Vagina (tissue), 2 donors: ENCODE data around the gene FAM50B. TPM values are rescaled to one million over a fixed set of nuclear protein-coding genes. Genes with fewer than 3 reads are reported as not detected.

Experiments
- DNase-seq, 2 donors: peaks; one replicate each; pipeline ENCODE4 v3.0.0-alpha.2; 2017; ENCODE audit errors: extremely low spot score in 2 of 2
- H3K27ac ChIP-seq: fragments of 200-600 bp; sonication (generic); one replicate; pipeline ENCODE4 v1.5.1; 2019
- H3K27me3 ChIP-seq: fragments of 200-600 bp; sonication (generic); one replicate; pipeline ENCODE4 v1.5.1; 2019
- H3K36me3 ChIP-seq, 2 donors: fragments of 200-600 bp; sonication (generic); one replicate each; pipeline ENCODE4 v1.5.1; 2017 to 2019
- H3K4me1 ChIP-seq: fragments of 200-600 bp; sonication (generic); one replicate; pipeline ENCODE4 v1.5.1; 2019
- H3K4me3 ChIP-seq, 2 donors: fragments of 200-600 bp; sonication (generic); 1 replicate in 1 of 2; 2 replicates in 1 of 2; pipeline ENCODE4 v1.5.1; 2016 to 2019
- H3K9me3 ChIP-seq: fragments of 200-600 bp; sonication (generic); one replicate; pipeline ENCODE4 v1.5.1; 2019
- POLR2A ChIP-seq, 2 donors: fragments of 450-650 bp; IDR thresholded peaks; one replicate each; pipeline ENCODE4 v1.6.1; 2017; ENCODE audit warnings: antibody characterized with exemption in 2 of 2, mild to moderate bottlenecking in 2 of 2, moderate library complexity in 2 of 2
- POLR2AphosphoS5 ChIP-seq, 2 donors: sonication (generic); formaldehyde crosslinking; IDR thresholded peaks; one replicate each; pipeline ENCODE4 v1.9.0; 2017; ENCODE audit warnings: antibody characterized with exemption in 2 of 2, mild to moderate bottlenecking in 2 of 2, low read depth in 1 of 2; ENCODE audit not compliant: insufficient read depth in 1 of 2
- intact Hi-C: fragments of 100-400 bp; cut with DNase I; formaldehyde crosslinking; loops from one replicate; pipeline ENCODE4 v1.15.1; 2023
- total RNA-seq: library from RNA; depleted of rRNA; stranded (reverse); fragments of >200 nt; gene quantifications from one replicate; pipeline ENCODE4 v1.2.3, GENCODE V29; 2016
- TF ChIP-seq, protein P1 (sequence below), 3 experiments: fragments of 450-650 bp in 2 of 3; fragments of 200-600 bp in 1 of 3; sonication (generic) in 1 of 3; IDR thresholded peaks; one replicate each; pipeline ENCODE4 v1.5.1; 2017 to 2019; ENCODE audit warnings: antibody characterized with exemption in 3 of 3, mild to moderate bottlenecking in 2 of 3, moderate library complexity in 2 of 3

The FAM50B gene
- total RNA-seq, 1 donor from 2014 or later = 4.9 TPM

DNA sequence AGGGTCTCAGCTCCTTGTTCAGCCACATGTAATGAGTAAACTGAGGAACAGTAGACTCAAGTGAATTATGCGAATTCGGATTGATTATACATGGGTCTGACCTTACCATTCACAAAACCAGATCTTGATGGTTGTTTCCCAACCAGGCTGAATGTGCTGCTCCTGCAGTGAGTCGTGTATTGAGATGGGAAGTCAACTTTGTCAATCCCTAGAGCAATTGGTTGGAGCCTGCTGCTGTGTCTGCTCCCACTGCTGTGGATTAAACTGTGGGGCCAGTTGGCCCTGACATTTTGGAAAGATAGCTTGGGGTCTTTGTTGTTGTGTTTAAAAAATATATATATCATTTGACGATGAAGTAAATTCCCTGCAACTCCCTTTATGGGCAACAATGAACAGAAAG is 23.9 kb downstream of the FAM50B start:
- H3K27ac ChIP-seq = no peak overlapping the region
- no peaks in the 10 kb centered on the region for H3K9me3 ChIP-seq
- H3K27me3 ChIP-seq = no peaks in the 10 kb centered on the region
- H3K4me1 ChIP-seq = peaks cover 7% of the 10 kb centered on the region
- H3K36me3 ChIP-seq = no peaks in the 10 kb centered on the region
- intact Hi-C loops = no loop called here
- peak in 1 of 2 donors; percentile 28 for DNase-seq
- no peak overlapping the region for H3K4me3 ChIP-seq
- TF ChIP-seq POLR2A (IDR thresholded peaks at IDR 0.05) (no peak), POLR2AphosphoS5 (IDR thresholded peaks at IDR 0.05; ENCODE audit: insufficient read depth in 1 of 2, low read depth in 1 of 2) (no peak)
- TF ChIP-seq, protein P1, sequence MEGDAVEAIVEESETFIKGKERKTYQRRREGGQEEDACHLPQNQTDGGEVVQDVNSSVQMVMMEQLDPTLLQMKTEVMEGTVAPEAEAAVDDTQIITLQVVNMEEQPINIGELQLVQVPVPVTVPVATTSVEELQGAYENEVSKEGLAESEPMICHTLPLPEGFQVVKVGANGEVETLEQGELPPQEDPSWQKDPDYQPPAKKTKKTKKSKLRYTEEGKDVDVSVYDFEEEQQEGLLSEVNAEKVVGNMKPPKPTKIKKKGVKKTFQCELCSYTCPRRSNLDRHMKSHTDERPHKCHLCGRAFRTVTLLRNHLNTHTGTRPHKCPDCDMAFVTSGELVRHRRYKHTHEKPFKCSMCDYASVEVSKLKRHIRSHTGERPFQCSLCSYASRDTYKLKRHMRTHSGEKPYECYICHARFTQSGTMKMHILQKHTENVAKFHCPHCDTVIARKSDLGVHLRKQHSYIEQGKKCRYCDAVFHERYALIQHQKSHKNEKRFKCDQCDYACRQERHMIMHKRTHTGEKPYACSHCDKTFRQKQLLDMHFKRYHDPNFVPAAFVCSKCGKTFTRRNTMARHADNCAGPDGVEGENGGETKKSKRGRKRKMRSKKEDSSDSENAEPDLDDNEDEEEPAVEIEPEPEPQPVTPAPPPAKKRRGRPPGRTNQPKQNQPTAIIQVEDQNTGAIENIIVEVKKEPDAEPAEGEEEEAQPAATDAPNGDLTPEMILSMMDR (IDR thresholded peaks at IDR 0.05) = no peak

DNA sequence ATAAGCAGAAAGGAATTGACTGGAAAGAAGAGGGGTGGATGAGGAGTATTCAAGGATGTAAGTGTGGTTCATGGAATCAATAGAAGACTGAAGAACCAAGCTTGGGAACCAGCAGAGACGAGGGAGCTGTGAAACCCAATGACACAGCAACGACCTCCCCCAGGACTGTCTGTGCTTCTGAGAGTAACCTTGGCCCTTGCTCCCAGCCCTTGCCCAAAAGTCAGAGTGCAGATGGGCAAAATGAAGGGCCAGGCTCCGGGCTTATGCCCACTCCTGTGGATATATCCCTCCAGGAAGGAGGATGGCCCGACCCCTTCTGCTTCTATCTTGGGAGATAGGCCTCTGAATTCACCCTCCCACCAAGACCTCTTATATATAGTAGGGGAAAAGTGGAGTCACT is 24.9 kb downstream of the FAM50B start:
- TF ChIP-seq POLR2AphosphoS5 (IDR thresholded peaks at IDR 0.05; ENCODE audit: insufficient read depth in 1 of 2, low read depth in 1 of 2) (no peak), POLR2A (IDR thresholded peaks at IDR 0.05) (no peak)
- TF ChIP-seq, protein P1 (IDR thresholded peaks at IDR 0.05) = no peak
- no peaks in the 10 kb centered on the region for H3K27me3 ChIP-seq
- no peak overlapping the region for H3K4me3 ChIP-seq
- H3K9me3 ChIP-seq = no peaks in the 10 kb centered on the region
- H3K27ac ChIP-seq = no peak overlapping the region
- H3K36me3 ChIP-seq = no peaks in the 10 kb centered on the region
- DNase-seq = no peak
- no peaks in the 10 kb centered on the region for H3K4me1 ChIP-seq
- intact Hi-C loops = no loop called here

DNA sequence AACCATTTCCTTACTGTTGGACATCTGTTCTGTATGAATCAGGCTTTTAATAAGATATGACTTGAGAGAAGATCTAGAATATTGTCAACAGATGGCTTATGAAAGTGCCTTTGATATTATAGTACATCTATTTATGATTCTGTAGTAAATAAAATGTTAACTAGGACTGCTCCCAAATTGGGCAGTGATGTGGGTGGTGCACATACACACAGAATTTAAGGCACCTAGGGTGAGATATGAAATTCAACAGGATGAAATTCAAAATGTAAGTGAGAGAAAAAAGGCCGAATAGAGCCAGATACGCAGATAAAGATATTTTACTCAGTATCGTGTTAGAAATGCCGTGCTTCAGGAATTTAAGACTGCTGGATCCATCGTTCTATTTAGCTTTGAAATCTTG is 26.3 kb downstream of the FAM50B start:
- intact Hi-C loops = no loop called here
- H3K4me3 ChIP-seq = no peak overlapping the region
- no peaks in the 10 kb centered on the region for H3K27me3 ChIP-seq
- no peak for DNase-seq
- H3K4me1 ChIP-seq = no peaks in the 10 kb centered on the region
- TF ChIP-seq POLR2A (IDR thresholded peaks at IDR 0.05) = no peak
- no peak for TF ChIP-seq POLR2AphosphoS5 (IDR thresholded peaks at IDR 0.05; ENCODE audit: insufficient read depth in 1 of 2, low read depth in 1 of 2)
- TF ChIP-seq, protein P1 (IDR thresholded peaks at IDR 0.05) = no peak
- H3K9me3 ChIP-seq = no peaks in the 10 kb centered on the region
- H3K36me3 ChIP-seq = no peaks in the 10 kb centered on the region
- H3K27ac ChIP-seq = no peak overlapping the region

DNA sequence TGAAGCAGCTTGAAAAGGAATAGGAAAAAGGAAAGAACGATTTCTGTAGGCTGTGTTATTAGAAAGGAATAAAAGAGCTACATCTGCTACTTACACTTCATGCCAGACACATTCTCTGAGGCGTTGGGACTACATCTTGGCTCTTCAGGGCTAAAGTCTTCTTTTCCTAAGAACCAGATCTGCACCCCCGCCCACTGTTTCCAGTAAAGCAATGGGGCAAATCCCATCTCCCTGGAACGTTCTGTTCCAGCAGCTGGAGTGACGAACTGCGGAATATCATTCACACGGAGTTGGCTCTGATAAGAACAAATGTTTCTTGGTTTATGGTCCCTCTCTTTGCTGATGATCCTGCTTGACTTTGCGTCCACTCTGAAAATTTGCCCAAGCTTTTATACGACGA is 26.9 kb downstream of the FAM50B start:
- TF ChIP-seq, protein P1 (IDR thresholded peaks at IDR 0.05) = no peak
- no peak for TF ChIP-seq POLR2A (IDR thresholded peaks at IDR 0.05)
- TF ChIP-seq POLR2AphosphoS5 (IDR thresholded peaks at IDR 0.05; ENCODE audit: insufficient read depth in 1 of 2, low read depth in 1 of 2) = no peak
- Histone ChIP-seq H3K4me1 (no peaks in the 10 kb centered on the region), H3K9me3 (no peaks in the 10 kb centered on the region), H3K36me3 (no peaks in the 10 kb centered on the region), H3K27ac (peak overlapping the region; percentile 1), H3K4me3 (no peak overlapping the region), H3K27me3 (no peaks in the 10 kb centered on the region)
- DNase-seq = no peak
- intact Hi-C loops = no loop called here

DNA sequence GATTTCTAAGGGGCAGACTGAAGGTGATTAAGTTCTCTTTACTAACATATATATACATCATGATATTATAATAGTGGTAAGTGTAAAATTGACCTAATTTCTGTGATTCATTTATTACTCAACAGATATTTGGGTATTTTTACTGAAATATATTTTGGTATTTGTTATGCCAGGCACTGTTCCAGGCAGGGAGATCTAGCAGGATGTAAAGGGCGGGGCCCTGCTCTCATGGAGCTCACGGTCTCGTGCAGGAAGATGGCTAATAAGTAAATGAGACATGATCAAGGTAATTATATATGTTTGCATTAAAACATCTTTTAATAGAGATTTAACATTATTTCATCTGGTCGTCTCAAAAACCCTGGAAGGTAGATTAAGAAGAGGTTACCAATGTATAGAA is 27.7 kb downstream of the FAM50B start:
- TF ChIP-seq, protein P1 (IDR thresholded peaks at IDR 0.05) = no peak
- no peak for TF ChIP-seq POLR2AphosphoS5 (IDR thresholded peaks at IDR 0.05; ENCODE audit: insufficient read depth in 1 of 2, low read depth in 1 of 2)
- Histone ChIP-seq H3K27ac (peak overlapping the region; percentile 1), H3K4me3 (no peak overlapping the region), H3K4me1 (no peaks in the 10 kb centered on the region), H3K27me3 (no peaks in the 10 kb centered on the region), H3K9me3 (no peaks in the 10 kb centered on the region), H3K36me3 (no peaks in the 10 kb centered on the region)
- DNase-seq = no peak
- intact Hi-C loops = no loop called here
